ENCODE data around the gene MTX1.
"Not testable (repeated sequence)": the region's sequence is repeated elsewhere in the genome, so short reads cannot be mapped to it uniquely, and the experiment has no call there.

MTX1 gene

GRCh38 chr1:155209312-155209721 is 822 bp downstream of the MTX1 start:
- DNase-seq = no peak

- no peak for DNase-seq
These were observed 2.0 kb downstream of the MTX1 start for GRCh38 chr1:155210314-155211104.

- not testable (repeated sequence) for DNase-seq
These were observed 3.0 kb downstream of the MTX1 start for GRCh38 chr1:155211381-155212050.

- DNase-seq = not testable (repeated sequence)
These were observed 3.6 kb downstream of the MTX1 start for GRCh38 chr1:155212051-155212440.

- not testable (repeated sequence) for DNase-seq
These were observed 6.2 kb downstream of the MTX1 start for GRCh38 chr1:155214702-155215101.

- DNase-seq = no peak
These were observed 10.5 kb downstream of the MTX1 start for GRCh38 chr1:155218854-155219591.

GRCh38 chr1:155219592-155220031 is 11.1 kb downstream of the MTX1 start:
- no peak for DNase-seq

- DNase-seq = not testable (repeated sequence)
These were observed 11.9 kb downstream of the MTX1 start for GRCh38 chr1:155220211-155220965.

GRCh38 chr1:155223047-155223446 is 14.6 kb downstream of the MTX1 start:
- DNase-seq = no peak

- DNase-seq = not testable (repeated sequence)
These were observed 16.9 kb downstream of the MTX1 start for GRCh38 chr1:155225404-155225759.

- peak; percentile 86 for DNase-seq
These were observed 17.9 kb downstream of the MTX1 start for GRCh38 chr1:155226188-155226909.

- DNase-seq = no peak
These were observed 18.4 kb downstream of the MTX1 start for GRCh38 chr1:155226910-155227260.

GRCh38 chr1:155227261-155228095 is 19.0 kb downstream of the MTX1 start:
- DNase-seq = peak; percentile 99

- DNase-seq = no peak
These were observed 19.6 kb downstream of the MTX1 start for GRCh38 chr1:155228096-155228427.

- DNase-seq = not testable (repeated sequence)
These were observed 22.8 kb downstream of the MTX1 start for GRCh38 chr1:155231302-155231701.

- DNase-seq = not testable (repeated sequence)
These were observed 23.8 kb downstream of the MTX1 start for GRCh38 chr1:155232001-155232978.

GRCh38 chr1:155233502-155233901 is 25.0 kb downstream of the MTX1 start:
- DNase-seq = not testable (repeated sequence)

GRCh38 chr1:155235375-155235774 is 26.9 kb downstream of the MTX1 start:
- not testable (repeated sequence) for DNase-seq

- no peak for DNase-seq
These were observed 28.0 kb downstream of the MTX1 start for GRCh38 chr1:155236451-155236850.

- peak; percentile 56 for DNase-seq
These were observed 32.7 kb downstream of the MTX1 start for GRCh38 chr1:155241069-155241679.

All from activated naive CD4-positive, alpha-beta T cell treated with anti-CD3 and anti-CD28 coated beads, Interleukin-2, amount 50 U/mL, for 16 hours (primary cell).